ENCODE measurements around the gene HSPA4. TPM values are rescaled to one million over a fixed set of nuclear protein-coding genes. Genes with fewer than 3 reads are reported as not detected.

Gene HSPA4
- total RNA-seq, 1 donor from 2014 or later = 37.6 TPM

DNA sequence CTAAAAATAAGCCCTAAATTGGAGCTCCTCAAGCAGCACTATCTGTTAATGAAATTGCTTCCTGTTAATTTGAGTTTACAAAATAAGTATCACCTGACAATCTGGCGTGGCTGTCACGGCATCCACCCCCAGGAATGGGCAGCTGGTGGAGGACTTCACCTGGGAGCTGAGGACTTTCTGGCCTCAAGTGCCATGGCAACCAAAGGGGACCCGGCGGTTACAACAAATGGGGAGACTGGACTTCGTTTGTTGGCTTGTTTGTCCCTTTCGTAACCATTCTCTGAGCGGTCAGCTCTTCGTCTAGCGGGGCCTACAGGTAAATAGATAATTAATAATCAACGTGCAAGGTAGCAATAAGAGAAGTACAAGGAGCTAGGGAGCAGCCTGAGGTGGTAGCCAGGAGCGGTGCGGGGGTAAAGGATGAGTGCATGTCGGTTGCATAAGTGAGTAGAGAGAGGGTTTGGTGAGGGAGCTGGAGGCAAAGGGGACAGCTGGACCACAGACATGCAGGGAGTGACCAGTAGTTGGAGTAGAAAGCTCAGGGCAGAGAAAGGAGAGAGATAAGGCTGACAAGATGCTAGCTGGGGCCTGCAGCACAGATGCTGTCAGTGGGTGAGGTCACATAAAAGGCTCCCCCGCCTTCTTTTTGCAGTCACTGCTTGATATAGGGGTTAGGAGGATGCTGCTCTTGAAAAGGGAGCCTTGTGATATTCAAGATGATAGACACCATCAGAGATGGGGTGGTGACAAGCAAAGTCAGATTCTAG lies 62.5 kb downstream of the HSPA4 start:
- H3K27me3 ChIP-seq = no peaks in the 10 kb centered on the region
- no peak for DNase-seq (ENCODE audit: extremely low spot score in 2 of 2)
- intact Hi-C loops (cut with DNase I) = loop anchor here (10.0 kb wide), 1 partner anchor 760 kb away; no protein-coding TSS in a partner anchor

GRCh38 chr5:133114933-133115310 lies 63.1 kb downstream of the HSPA4 start:
- Histone ChIP-seq H3K27ac (no peak overlapping the region), H3K9me3 (no peaks in the 10 kb centered on the region), H3K4me1 (peaks cover 33% of the 10 kb centered on the region), H3K4me3 (no peak overlapping the region), H3K27me3 (no peaks in the 10 kb centered on the region), H3K36me3 (no peaks in the 10 kb centered on the region)
- intact Hi-C loops (cut with DNase I) = loop anchor here (10.0 kb wide), 1 partner anchor 760 kb away; no protein-coding TSS in a partner anchor
- no peak for DNase-seq (ENCODE audit: extremely low spot score in 2 of 2)
- no peak for TF ChIP-seq POLR2AphosphoS5 (IDR thresholded peaks at IDR 0.05; ENCODE audit: insufficient read depth in 1 of 2, low read depth in 1 of 2)
- no peak for TF ChIP-seq POLR2A (IDR thresholded peaks at IDR 0.05)
- TF ChIP-seq, protein P1, sequence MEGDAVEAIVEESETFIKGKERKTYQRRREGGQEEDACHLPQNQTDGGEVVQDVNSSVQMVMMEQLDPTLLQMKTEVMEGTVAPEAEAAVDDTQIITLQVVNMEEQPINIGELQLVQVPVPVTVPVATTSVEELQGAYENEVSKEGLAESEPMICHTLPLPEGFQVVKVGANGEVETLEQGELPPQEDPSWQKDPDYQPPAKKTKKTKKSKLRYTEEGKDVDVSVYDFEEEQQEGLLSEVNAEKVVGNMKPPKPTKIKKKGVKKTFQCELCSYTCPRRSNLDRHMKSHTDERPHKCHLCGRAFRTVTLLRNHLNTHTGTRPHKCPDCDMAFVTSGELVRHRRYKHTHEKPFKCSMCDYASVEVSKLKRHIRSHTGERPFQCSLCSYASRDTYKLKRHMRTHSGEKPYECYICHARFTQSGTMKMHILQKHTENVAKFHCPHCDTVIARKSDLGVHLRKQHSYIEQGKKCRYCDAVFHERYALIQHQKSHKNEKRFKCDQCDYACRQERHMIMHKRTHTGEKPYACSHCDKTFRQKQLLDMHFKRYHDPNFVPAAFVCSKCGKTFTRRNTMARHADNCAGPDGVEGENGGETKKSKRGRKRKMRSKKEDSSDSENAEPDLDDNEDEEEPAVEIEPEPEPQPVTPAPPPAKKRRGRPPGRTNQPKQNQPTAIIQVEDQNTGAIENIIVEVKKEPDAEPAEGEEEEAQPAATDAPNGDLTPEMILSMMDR (IDR thresholded peaks at IDR 0.05) = no peak

More for the DNA sequence above, 62.5 kb downstream of the HSPA4 start:
- Histone ChIP-seq H3K9me3 (no peaks in the 10 kb centered on the region), H3K27ac (no peak overlapping the region), H3K4me1 (peaks cover 27% of the 10 kb centered on the region), H3K4me3 (no peak overlapping the region), H3K36me3 (no peaks in the 10 kb centered on the region)
- no peak for TF ChIP-seq POLR2AphosphoS5 (IDR thresholded peaks at IDR 0.05; ENCODE audit: insufficient read depth in 1 of 2, low read depth in 1 of 2)
- TF ChIP-seq, protein P1 (IDR thresholded peaks at IDR 0.05) = no peak
- no peak for TF ChIP-seq POLR2A (IDR thresholded peaks at IDR 0.05)

DNA sequence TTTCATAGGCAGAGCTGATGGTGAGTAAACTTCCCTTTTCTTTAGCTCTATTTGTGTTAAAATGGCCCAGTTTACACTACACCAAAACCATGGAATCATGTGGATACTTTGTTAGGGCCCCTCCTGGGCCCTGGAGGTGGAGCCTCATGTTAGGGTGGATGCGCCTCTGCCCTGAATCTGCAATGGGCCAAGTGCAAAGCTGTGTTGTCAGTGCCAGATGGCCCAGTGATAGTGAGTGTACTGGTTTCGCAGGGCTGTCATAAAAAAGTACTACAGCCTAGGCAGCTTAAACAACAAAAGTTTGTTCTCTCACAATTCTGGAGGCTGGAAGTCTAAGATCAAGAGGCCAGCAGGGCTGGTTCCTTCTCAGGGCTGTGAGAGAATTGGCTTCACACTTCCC lies 64.8 kb downstream of the HSPA4 start:
- no peaks in the 10 kb centered on the region for H3K9me3 ChIP-seq

GRCh38 chr5:133117166-133117911 lies 65.5 kb downstream of the HSPA4 start:
- Histone ChIP-seq H3K4me3 (no peak overlapping the region), H3K27ac (no peak overlapping the region), H3K27me3 (no peaks in the 10 kb centered on the region), H3K9me3 (no peaks in the 10 kb centered on the region), H3K36me3 (no peaks in the 10 kb centered on the region), H3K4me1 (peaks cover 38% of the 10 kb centered on the region)
- TF ChIP-seq POLR2A (IDR thresholded peaks at IDR 0.05) = no peak
- TF ChIP-seq, protein P1 (IDR thresholded peaks at IDR 0.05) = no peak
- peak in 1 of 2 donors; percentile 57 for TF ChIP-seq POLR2AphosphoS5 (IDR thresholded peaks at IDR 0.05; ENCODE audit: insufficient read depth in 1 of 2, low read depth in 1 of 2)
- DNase-seq (ENCODE audit: extremely low spot score in 2 of 2) = peak in 1 of 2 donors; percentile 88
- intact Hi-C loops (cut with DNase I) = loop anchor here (10.0 kb wide), 1 partner anchor 757 kb away; no protein-coding TSS in a partner anchor

More for the DNA sequence above, 64.8 kb downstream of the HSPA4 start:
- Histone ChIP-seq H3K4me3 (no peak overlapping the region), H3K36me3 (no peaks in the 10 kb centered on the region), H3K27me3 (no peaks in the 10 kb centered on the region), H3K4me1 (peaks cover 38% of the 10 kb centered on the region), H3K27ac (no peak overlapping the region)
- DNase-seq (ENCODE audit: extremely low spot score in 2 of 2) = peak in 1 of 2 donors; percentile 80
- TF ChIP-seq POLR2A (IDR thresholded peaks at IDR 0.05) (no peak), POLR2AphosphoS5 (IDR thresholded peaks at IDR 0.05; ENCODE audit: insufficient read depth in 1 of 2, low read depth in 1 of 2) (no peak)
- TF ChIP-seq, protein P1 (IDR thresholded peaks at IDR 0.05) = no peak
- intact Hi-C loops (cut with DNase I) = loop anchor here (10.0 kb wide), 1 partner anchor 758 kb away; no protein-coding TSS in a partner anchor

All from vagina (tissue), 2 donors.